Muscle of arm (tissue), 12 donors: Measurements from ENCODE around the gene CEP63. TPM values are rescaled to one million over a fixed set of nuclear protein-coding genes. Genes with fewer than 3 reads are reported as not detected.

Experiments
- polyA plus RNA-seq, 12 donors: library from polyadenylated mRNA; unstranded; fragments of 120-200 nt; gene quantifications; one replicate each; pipeline ENCODE4 v1.2.1, GENCODE V29; 2013; ENCODE audit not compliant: insufficient read length in 12 of 12

CEP63 gene
- polyA plus RNA-seq, 12 donors, result 28.1 to 47.8 (median 39.3) TPM; not detected in 1

Other genes starting within 250 kb of the CEP63 start
- gene RYK, start 235.2 kb upstream of the CEP63 start, polyA plus RNA-seq, result 10 to 100 TPM in 11 of 12 donors, not detected in 1; 49.5 to 98.5 (median 65.8) TPM
- gene AMOTL2, start 111.6 kb upstream of the CEP63 start, polyA plus RNA-seq, result 10 to 100 TPM in 11 of 12 donors, not detected in 1; 42.5 to 63.9 (median 52.8) TPM
- 10 to 100 TPM in 11 of 12 donors, not detected in 1; 56.7 to 93.7 (median 71.9) TPM for gene ANAPC13, start 72 bp upstream of the CEP63 start, polyA plus RNA-seq
- 10 to 100 TPM in 11 of 12 donors, not detected in 1; 19.8 to 90.1 (median 59.0) TPM for gene KY, start 165.0 kb downstream of the CEP63 start, polyA plus RNA-seq